Kidney (tissue), 14 donors: Measurements from ENCODE around the gene TLK1. TPM values are rescaled to one million over a fixed set of nuclear protein-coding genes. Genes with fewer than 3 reads are reported as not detected.

Source experiments
- DNase-seq, 5 donors: peaks; one replicate each; pipeline ENCODE4 v3.0.0-alpha.2; 2013 to 2020
- FAIRE-seq: peaks from 2 replicates; lab custom pipeline; 2012; peaks lifted over from hg19 to GRCh38; lab: Jason Lieb, UNC
- H3K27ac ChIP-seq, 2 donors: one replicate each; pipeline ENCODE4 v1.7.0; 2013; ENCODE audit warnings: low read depth in 2 of 2, low read length in 2 of 2, inconsistent platforms in 1 of 2
- H3K27me3 ChIP-seq: one replicate; pipeline ENCODE4 v1.7.1; 2013; ENCODE audit warnings: low read length, inconsistent platforms; ENCODE audit not compliant: control insufficient read depth, insufficient read depth
- H3K36me3 ChIP-seq, 3 donors: one replicate each; pipeline versions ENCODE4 v1.7.0 to v1.7.1; 2013; ENCODE audit warnings: low read length in 3 of 3, control low read depth in 1 of 3, inconsistent platforms in 1 of 3; ENCODE audit not compliant: insufficient read depth in 3 of 3, control insufficient read depth in 2 of 3
- H3K4me1 ChIP-seq, 3 donors: one replicate each; pipeline versions ENCODE4 v1.7.0 to v1.7.1; 2013; ENCODE audit warnings: low read length in 3 of 3, inconsistent platforms in 1 of 3, low read depth in 1 of 3; ENCODE audit not compliant: control insufficient read depth in 2 of 3, insufficient read depth in 2 of 3
- H3K4me3 ChIP-seq, 3 donors: one replicate each; pipeline versions ENCODE4 v1.7.0 to v1.8.1; 2013; ENCODE audit warnings: low read length in 3 of 3, control low read depth in 1 of 3, inconsistent platforms in 1 of 3
- H3K9ac ChIP-seq, 3 donors: one replicate each; pipeline versions ENCODE4 v1.7.0 to v1.7.1; 2013; ENCODE audit warnings: low read length in 3 of 3, control low read depth in 1 of 3, inconsistent platforms in 1 of 3
- H3K9me3 ChIP-seq, 3 donors: one replicate each; pipeline versions ENCODE4 v1.7.0 to v1.7.1; 2013; ENCODE audit warnings: low read length in 3 of 3, control low read depth in 1 of 3, inconsistent platforms in 1 of 3; ENCODE audit not compliant: control insufficient read depth in 2 of 3, insufficient read depth in 1 of 3
- CTCF ChIP-seq: IDR thresholded peaks from 3 replicates; pipeline ENCODE4 v1.5.1; 2012; ENCODE audit warnings: mild to moderate bottlenecking, moderate library complexity, borderline replicate concordance; ENCODE audit not compliant: insufficient read depth; ENCODE audit errors: extremely low read depth
- intact Hi-C: fragments of 100-400 bp; cut with DNase I; formaldehyde crosslinking; loops from one replicate; pipeline ENCODE4 v1.11.1; 2022
- polyA plus RNA-seq: library from polyadenylated mRNA; stranded (reverse); fragments of 350-450 nt; fragmentation: Illumina TruSeq; extraction: RNeasy Lipid Tissue Mini Kit (QIAGEN cat#74804); gene quantifications from one replicate; pipeline ENCODE4 v1.2.3, GENCODE V29; 2014; ENCODE audit warnings: low read depth, low replicate concordance; ENCODE audit not compliant: insufficient read depth
- total RNA-seq: library from RNA; stranded (reverse); fragmentation: NEBNext Ultra II Directional; extraction: Animal tissue kit (Norgen Biotek cat#: 25700); gene quantifications from one replicate; pipeline ENCODE4 v1.2.1, GENCODE V29; 2021
- donor health status: control.
- donor health status: control.
- donor health status: control.
- donor health status: control.
- donor health status: control.
- donor health status: DM: yes; HTN: yes; CAD: no.
- donor health status: Normal renal cell carcinoma (clear cell type).

Gene TLK1
- total and polyA plus RNA-seq, 2 donors from 2014 or later = 12.3 to 80.3 TPM

GRCh38 chr2:171176516-171176915 lies 15.8 kb upstream of the TLK1 start:
- Histone ChIP-seq H3K9ac (no peak overlapping the region), H3K4me3 (no peak overlapping the region), H3K9me3 (no peaks in the 10 kb centered on the region), H3K27me3 (no peaks in the 10 kb centered on the region), H3K36me3 (no peaks in the 10 kb centered on the region), H3K27ac (no peak overlapping the region), H3K4me1 (no peaks in the 10 kb centered on the region)
- no peak for DNase-seq
- intact Hi-C loops = no loop called here
- no peak for TF ChIP-seq CTCF
- FAIRE-seq = no peak

- H3K27me3 ChIP-seq = no peaks in the 10 kb centered on the region
- FAIRE-seq (no peak), DNase-seq (no peak)
- no peaks in the 10 kb centered on the region for H3K9me3 ChIP-seq
- intact Hi-C loops = no loop called here
- TF ChIP-seq CTCF = no peak
- H3K27ac ChIP-seq = no peak overlapping the region
- H3K4me3 ChIP-seq = no peak overlapping the region
- no peaks in the 10 kb centered on the region for H3K4me1 ChIP-seq
- no peaks in the 10 kb centered on the region for H3K36me3 ChIP-seq
- H3K9ac ChIP-seq = no peak overlapping the region
These were observed 13.4 kb upstream of the TLK1 start for GRCh38 chr2:171174075-171174474.

DNA sequence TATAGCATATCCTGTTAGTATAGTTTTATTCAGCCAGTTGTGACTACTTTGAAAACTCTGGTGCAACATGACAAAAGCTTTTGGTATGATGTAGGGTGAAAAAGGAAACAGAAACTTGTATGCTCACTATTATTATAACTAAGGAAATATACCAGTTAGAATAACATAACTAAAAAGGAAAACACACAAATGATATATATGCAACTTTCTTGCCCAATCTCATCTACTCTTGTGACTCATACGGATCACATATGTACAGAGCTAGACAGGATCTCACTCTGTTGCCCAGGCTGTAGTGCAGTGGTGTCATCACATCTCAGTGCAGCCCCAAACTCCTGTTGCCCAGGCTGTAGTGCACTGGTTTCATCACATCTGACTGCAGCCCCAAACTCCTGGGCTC lies 12.4 kb upstream of the TLK1 start:
- no peak for DNase-seq
- no peaks in the 10 kb centered on the region for H3K4me1 ChIP-seq
- no peaks in the 10 kb centered on the region for H3K9me3 ChIP-seq
- no peak overlapping the region for H3K4me3 ChIP-seq
- no peak overlapping the region for H3K9ac ChIP-seq
- intact Hi-C loops = no loop called here
- no peak for TF ChIP-seq CTCF
- FAIRE-seq = no peak
- H3K27me3 ChIP-seq = no peaks in the 10 kb centered on the region
- no peak overlapping the region for H3K27ac ChIP-seq
- no peaks in the 10 kb centered on the region for H3K36me3 ChIP-seq

- Histone ChIP-seq H3K4me1 (no peaks in the 10 kb centered on the region), H3K27ac (no peak overlapping the region), H3K9me3 (no peaks in the 10 kb centered on the region), H3K4me3 (no peak overlapping the region), H3K27me3 (no peaks in the 10 kb centered on the region), H3K36me3 (no peaks in the 10 kb centered on the region), H3K9ac (no peak overlapping the region)
- FAIRE-seq = no peak
- DNase-seq = no peak
- intact Hi-C loops = no loop called here
- TF ChIP-seq CTCF = no peak
These were observed 11.1 kb upstream of the TLK1 start for GRCh38 chr2:171171808-171172207.
